H9 (cell line): Measurements from ENCODE around the gene CCDC40. TPM values are rescaled to one million over a fixed set of nuclear protein-coding genes. Genes with fewer than 3 reads are reported as not detected.

Experiments used
- DNase-seq: peaks from one replicate; pipeline ENCODE4 v3.0.0-alpha.2; 2017
- H2AFZ ChIP-seq: one replicate; pipeline ENCODE4 v1.6.1; 2013; ENCODE audit warnings: mild to moderate bottlenecking, low read length, control low read depth, moderate library complexity
- H2AK5ac ChIP-seq: 2 replicates; pipeline ENCODE4 v1.6.1; 2013; ENCODE audit warnings: low read length, control low read depth, mixed read lengths; ENCODE audit not compliant: insufficient read length
- H2BK120ac ChIP-seq: one replicate; pipeline ENCODE4 v1.6.1; 2013; ENCODE audit warnings: low read depth, mild to moderate bottlenecking, low read length, control low read depth, inconsistent platforms; ENCODE audit not compliant: poor library complexity, severe bottlenecking
- H2BK12ac ChIP-seq: 2 replicates; pipeline ENCODE4 v1.6.1; 2013; ENCODE audit warnings: low read length, control low read depth, mixed read lengths, low read depth; ENCODE audit not compliant: insufficient read length
- H2BK15ac ChIP-seq: 2 replicates; pipeline ENCODE4 v1.6.1; 2013; ENCODE audit warnings: low read depth, low read length, control low read depth
- H2BK20ac ChIP-seq: one replicate; pipeline ENCODE4 v1.6.1; 2013; ENCODE audit warnings: low read depth, mild to moderate bottlenecking, low read length, control low read depth, inconsistent platforms; ENCODE audit not compliant: poor library complexity, severe bottlenecking
- H2BK5ac ChIP-seq: 2 replicates; pipeline ENCODE4 v1.6.1; 2013; ENCODE audit warnings: low read length, control low read depth, mixed read lengths; ENCODE audit not compliant: insufficient read length
- H3K14ac ChIP-seq: 2 replicates; pipeline ENCODE4 v1.6.1; 2013; ENCODE audit warnings: low read length, control low read depth; ENCODE audit not compliant: insufficient read depth
- H3K18ac ChIP-seq: 2 replicates; pipeline ENCODE4 v1.6.1; 2013; ENCODE audit warnings: low read depth, mild to moderate bottlenecking, mixed read lengths, low read length, control low read depth; ENCODE audit not compliant: insufficient read length
- H3K23ac ChIP-seq: 2 replicates; pipeline ENCODE4 v1.6.1; 2013; ENCODE audit warnings: low read length, control low read depth, mixed read lengths, low read depth; ENCODE audit not compliant: insufficient read length
- H3K23me2 ChIP-seq: 2 replicates; pipeline ENCODE4 v1.6.1; 2013; ENCODE audit warnings: low read depth, mild to moderate bottlenecking, mixed read lengths, low read length, control low read depth; ENCODE audit not compliant: insufficient read length, poor library complexity, severe bottlenecking
- H3K27ac ChIP-seq: 2 replicates; pipeline ENCODE4 v1.5.1; 2013; ENCODE audit warnings: low read length, control low read depth, mixed read lengths, low read depth; ENCODE audit not compliant: insufficient read length
- H3K27me3 ChIP-seq: 2 replicates; pipeline ENCODE4 v1.6.1; 2013; ENCODE audit warnings: low read length, control low read depth, inconsistent platforms; ENCODE audit not compliant: insufficient read depth
- H3K4ac ChIP-seq: 2 replicates; pipeline ENCODE4 v1.6.1; 2013; ENCODE audit warnings: low read depth, mild to moderate bottlenecking, control low read depth, inconsistent platforms, low read length, moderate library complexity
- H3K4me1 ChIP-seq: 2 replicates; pipeline ENCODE4 v1.6.1; 2013; ENCODE audit warnings: low read length, control low read depth, inconsistent platforms; ENCODE audit not compliant: insufficient read depth
- H3K4me2 ChIP-seq: 2 replicates; pipeline ENCODE4 v1.6.1; 2013; ENCODE audit warnings: low read length, control low read depth, mixed read lengths; ENCODE audit not compliant: insufficient read length, insufficient read depth
- H3K56ac ChIP-seq: 2 replicates; pipeline ENCODE4 v1.6.1; 2013; ENCODE audit warnings: low read depth, mild to moderate bottlenecking, mixed read lengths, low read length, control low read depth; ENCODE audit not compliant: insufficient read length
- H3K79me1 ChIP-seq: 2 replicates; pipeline ENCODE4 v1.6.1; 2013; ENCODE audit warnings: low read depth, mild to moderate bottlenecking, moderate library complexity, low read length, control low read depth, inconsistent platforms; ENCODE audit not compliant: insufficient read depth, poor library complexity, severe bottlenecking
- H3K79me2 ChIP-seq: 2 replicates; pipeline ENCODE4 v1.6.1; 2013; ENCODE audit warnings: low read length, control low read depth, inconsistent platforms; ENCODE audit not compliant: insufficient read depth
- H3K9ac ChIP-seq: 2 replicates; pipeline ENCODE4 v1.6.1; 2013; ENCODE audit warnings: low read length, control low read depth, mixed read lengths; ENCODE audit not compliant: insufficient read length; ENCODE audit errors: extremely low read depth
- H3K9me3 ChIP-seq: one replicate; pipeline ENCODE4 v1.6.1; 2013; ENCODE audit warnings: low read depth, low read length, inconsistent platforms; ENCODE audit not compliant: control insufficient read depth
- H3T11ph ChIP-seq: one replicate; pipeline ENCODE4 v1.6.1; 2013; ENCODE audit warnings: mild to moderate bottlenecking, low read length, control low read depth, inconsistent platforms
- H4K20me1 ChIP-seq: one replicate; pipeline ENCODE4 v1.6.1; 2013; ENCODE audit not compliant: control insufficient read depth, insufficient read length, insufficient read depth
- H4K5ac ChIP-seq: 2 replicates; pipeline ENCODE4 v1.6.1; 2013; ENCODE audit warnings: low read depth, mild to moderate bottlenecking, mixed read lengths, low read length, control low read depth; ENCODE audit not compliant: insufficient read length
- H4K8ac ChIP-seq: replicated peaks from 2 replicates; pipeline ENCODE4 v1.6.1; 2013; ENCODE audit warnings: low read length, control low read depth, mixed read lengths, low read depth; ENCODE audit not compliant: insufficient read length
- H4K91ac ChIP-seq: 2 replicates; pipeline ENCODE4 v1.6.1; 2013; ENCODE audit warnings: low read depth, mild to moderate bottlenecking, moderate library complexity, mixed read lengths, low read length, control low read depth; ENCODE audit not compliant: insufficient read length
- H3K27ac Mint-ChIP-seq, 3 experiments: 2 replicates in 2 of 3; 3 replicates in 1 of 3; pipeline ENCODE4 v1.8.0; 2020 to 2021; ENCODE audit warnings: mixed read lengths in 3 of 3, mild to moderate bottlenecking in 1 of 3, moderate library complexity in 1 of 3
- H3K27me3 Mint-ChIP-seq: 2 replicates; pipeline ENCODE4 v1.8.0; 2021; ENCODE audit warnings: low read depth, mild to moderate bottlenecking, moderate library complexity, mixed read lengths
- H3K36me3 Mint-ChIP-seq, 3 experiments: 2 replicates in 2 of 3; 3 replicates in 1 of 3; pipeline ENCODE4 v1.8.0; 2020 to 2021; ENCODE audit warnings: low read depth in 3 of 3, mixed read lengths in 3 of 3; ENCODE audit not compliant: insufficient read depth in 1 of 3
- H3K4me1 Mint-ChIP-seq, 2 experiments: 2 replicates each; pipeline ENCODE4 v1.8.0; 2020; ENCODE audit warnings: mixed read lengths in 2 of 2
- H3K4me3 Mint-ChIP-seq, 2 experiments: 2 replicates in 1 of 2; 3 replicates in 1 of 2; pipeline ENCODE4 v1.8.0; 2020 to 2021; ENCODE audit warnings: mild to moderate bottlenecking in 2 of 2, mixed read lengths in 2 of 2, moderate library complexity in 1 of 2
- H3K9me3 Mint-ChIP-seq, 2 experiments: 2 replicates in 1 of 2; 3 replicates in 1 of 2; pipeline ENCODE4 v1.8.0; 2020; ENCODE audit warnings: mild to moderate bottlenecking in 2 of 2, mixed read lengths in 2 of 2, moderate library complexity in 1 of 2
- WGBS: extraction: QIAGEN DNeasy Blood & Tissue Kit; methylation state at CpG from one replicate; pipeline ENCODE4 v1.1.7; 2013; ENCODE audit warnings: missing lambda C conversion rate, low lambda C conversion rate, mixed read lengths; ENCODE audit not compliant: insufficient read length; ENCODE audit errors: extremely low coverage; 5-methylcytosine and 5-hydroxymethylcytosine counted together
- total RNA-seq: library from RNA; stranded (reverse); gene quantifications from 2 replicates; pipeline ENCODE4 v1.2.1, GENCODE V29; 2021
- TF ChIP-seq, protein P1 (sequence below): fragments of 200-600 bp; sonication (generic); conservative IDR thresholded peaks from 3 replicates; pipeline ENCODE4 v1.8.0; 2021; ENCODE audit warnings: antibody characterized with exemption, mild to moderate bottlenecking

CCDC40 gene
- total RNA-seq, 1 experiment from 2014 or later = 8.9 TPM

DNA sequence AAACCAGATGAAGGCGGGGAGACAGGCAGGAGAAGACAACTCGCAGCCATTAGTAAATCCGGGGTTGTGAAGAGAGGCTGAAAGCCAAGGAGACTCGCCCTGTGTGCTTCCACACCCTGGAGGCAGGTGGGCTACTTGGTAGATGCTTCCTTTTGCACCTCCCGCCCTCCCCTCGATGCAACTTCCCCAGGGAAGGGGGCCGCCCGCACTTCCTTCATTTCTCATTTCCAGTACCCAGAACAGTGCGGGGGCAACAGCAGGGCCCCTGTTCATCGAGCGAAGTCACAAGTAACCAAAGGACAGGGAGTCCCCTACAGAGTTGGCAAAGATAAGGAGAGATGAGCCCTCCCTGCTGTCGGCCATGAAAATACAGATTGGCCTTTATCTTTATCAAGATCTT is 25.0 kb downstream of the CCDC40 start:
- Histone ChIP-seq H3K9ac (no peak overlapping the region), H3K27me3 (no peaks in the 10 kb centered on the region), H4K91ac (no peak overlapping the region), H2AFZ (no peak overlapping the region), H2BK120ac (no peak overlapping the region), H2AK5ac (no peak overlapping the region), H2BK12ac (no peak overlapping the region), H4K5ac (no peak overlapping the region), H3K4ac (no peak overlapping the region), H3K79me1 (no peaks in the 10 kb centered on the region), H4K8ac (no peak overlapping the region), H3K14ac (no peak overlapping the region), H3K27ac (no peak overlapping the region), H2BK20ac (no peak overlapping the region), H2BK15ac (no peak overlapping the region), H3K56ac (no peak overlapping the region), H2BK5ac (no peak overlapping the region), H3T11ph (no peak overlapping the region), H3K18ac (no peak overlapping the region), H3K4me2 (no peak overlapping the region), H3K79me2 (no peaks in the 10 kb centered on the region), H3K4me1 (no peaks in the 10 kb centered on the region; the same call in 1 of the 2 replicates), H3K23me2 (no peaks in the 10 kb centered on the region), H4K20me1 (no peaks in the 10 kb centered on the region), H3K9me3 (no peaks in the 10 kb centered on the region), H3K23ac (no peak overlapping the region)
- H3K36me3 Mint-ChIP-seq = peaks cover 0 to 5% (median 2%) of the 10 kb centered on the region in 3 experiments; a peak in 3 of 7 replicates
- TF ChIP-seq, protein P1, sequence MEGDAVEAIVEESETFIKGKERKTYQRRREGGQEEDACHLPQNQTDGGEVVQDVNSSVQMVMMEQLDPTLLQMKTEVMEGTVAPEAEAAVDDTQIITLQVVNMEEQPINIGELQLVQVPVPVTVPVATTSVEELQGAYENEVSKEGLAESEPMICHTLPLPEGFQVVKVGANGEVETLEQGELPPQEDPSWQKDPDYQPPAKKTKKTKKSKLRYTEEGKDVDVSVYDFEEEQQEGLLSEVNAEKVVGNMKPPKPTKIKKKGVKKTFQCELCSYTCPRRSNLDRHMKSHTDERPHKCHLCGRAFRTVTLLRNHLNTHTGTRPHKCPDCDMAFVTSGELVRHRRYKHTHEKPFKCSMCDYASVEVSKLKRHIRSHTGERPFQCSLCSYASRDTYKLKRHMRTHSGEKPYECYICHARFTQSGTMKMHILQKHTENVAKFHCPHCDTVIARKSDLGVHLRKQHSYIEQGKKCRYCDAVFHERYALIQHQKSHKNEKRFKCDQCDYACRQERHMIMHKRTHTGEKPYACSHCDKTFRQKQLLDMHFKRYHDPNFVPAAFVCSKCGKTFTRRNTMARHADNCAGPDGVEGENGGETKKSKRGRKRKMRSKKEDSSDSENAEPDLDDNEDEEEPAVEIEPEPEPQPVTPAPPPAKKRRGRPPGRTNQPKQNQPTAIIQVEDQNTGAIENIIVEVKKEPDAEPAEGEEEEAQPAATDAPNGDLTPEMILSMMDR = no peak
- no peak overlapping the region for H3K4me3 Mint-ChIP-seq
- H3K27ac Mint-ChIP-seq = no peak overlapping the region
- no CpG with 5 or more reads among the region's 12 CpGs for WGBS
- DNase-seq = no peak
- peaks cover 14 to 21% of the 10 kb centered on the region in 2 experiments for H3K4me1 Mint-ChIP-seq
- H3K9me3 Mint-ChIP-seq = no peaks in the 10 kb centered on the region
- H3K27me3 Mint-ChIP-seq = no peaks in the 10 kb centered on the region
